ENCODE data around the gene CYTH1.

- no peak for TF ChIP-seq CTCF (IDR thresholded peaks at IDR 0.05)
- no peak for TF ChIP-seq RAD21 (IDR thresholded peaks at IDR 0.05; ENCODE audit: low read length)
Observed at GRCh38 chr17:78779850-78780249, 2.2 kb downstream of the CYTH1 start.
